Measurements from ENCODE around the gene TMEM52.
A peak's percentile ranks its signal among the peaks of the same experiment; 100 is the strongest.

GRCh38 chr1:1943834-1944570, 24.9 kb upstream of the TMEM52 start:
- TF ChIP-seq EZH2 (optimal IDR thresholded peaks at IDR 0.05; ENCODE audit: low read depth, low read length) = no peak
- TF ChIP-seq CTCF (IDR thresholded peaks at IDR 0.05; ENCODE audit: low read length) = peak; percentile 84
